Hematopoietic multipotent progenitor cell treated with erythropoietin and hydrocortisone succinate and interleukin-3 and kit ligand, for 4 days (in vitro differentiated cells): ENCODE data around the gene NUP188.
A peak's percentile ranks its signal among the peaks of the same experiment; 100 is the strongest.
"Not testable (repeated sequence)": the region's sequence is repeated elsewhere in the genome, so short reads cannot be mapped to it uniquely, and the experiment has no call there.

Experiments used
- DNase-seq: peaks from one replicate; pipeline ENCODE4 v3.0.0-alpha.2; 2015

NUP188 gene

GRCh38 chr9:129030191-129030590 lies 82.7 kb downstream of the NUP188 start:
- no peak for DNase-seq

DNA sequence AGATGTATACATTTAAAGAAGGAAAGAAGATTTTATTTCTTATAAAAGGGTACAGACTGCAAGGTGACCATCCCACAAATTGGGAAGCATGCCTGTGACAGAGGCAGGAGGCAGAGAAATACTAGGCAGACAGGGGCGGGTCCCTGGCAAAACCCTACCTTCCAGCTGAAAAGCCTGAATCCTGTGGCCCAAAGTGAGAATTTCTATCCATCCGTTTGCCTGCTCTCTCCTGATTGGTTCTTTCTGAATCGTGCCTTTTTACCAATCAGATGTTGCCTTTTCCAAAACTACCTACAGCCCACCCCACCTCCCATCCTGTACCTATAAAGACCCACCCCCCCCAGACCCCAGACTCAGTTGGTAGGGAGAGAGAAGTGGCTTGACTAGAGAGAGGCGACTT lies 84.0 kb downstream of the NUP188 start:
- no peak for DNase-seq

- DNase-seq = no peak
These were observed 85.2 kb downstream of the NUP188 start for GRCh38 chr9:129032541-129033159.

GRCh38 chr9:129033216-129033615 lies 85.7 kb downstream of the NUP188 start:
- DNase-seq = peak; percentile 78

DNA sequence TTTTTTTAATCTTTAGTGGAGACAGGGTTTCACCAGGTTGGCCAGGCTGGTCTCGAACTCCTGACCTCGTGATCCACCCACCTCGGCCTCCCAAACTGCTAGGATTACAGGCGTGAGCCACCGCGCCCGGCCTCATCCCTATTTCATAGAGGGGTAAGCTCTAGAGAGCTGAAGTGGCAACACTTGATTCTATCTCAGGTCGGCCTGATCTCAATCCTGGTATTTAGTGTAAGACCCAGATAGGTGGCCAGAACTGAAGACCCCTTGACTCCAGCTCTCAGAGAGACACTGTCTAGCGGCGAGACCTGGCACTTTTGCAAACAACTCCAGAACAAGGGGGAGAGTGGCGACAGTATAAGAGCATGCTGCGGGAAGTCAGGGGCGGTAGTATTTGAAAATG lies 88.3 kb downstream of the NUP188 start:
- not testable (repeated sequence) for DNase-seq

DNA sequence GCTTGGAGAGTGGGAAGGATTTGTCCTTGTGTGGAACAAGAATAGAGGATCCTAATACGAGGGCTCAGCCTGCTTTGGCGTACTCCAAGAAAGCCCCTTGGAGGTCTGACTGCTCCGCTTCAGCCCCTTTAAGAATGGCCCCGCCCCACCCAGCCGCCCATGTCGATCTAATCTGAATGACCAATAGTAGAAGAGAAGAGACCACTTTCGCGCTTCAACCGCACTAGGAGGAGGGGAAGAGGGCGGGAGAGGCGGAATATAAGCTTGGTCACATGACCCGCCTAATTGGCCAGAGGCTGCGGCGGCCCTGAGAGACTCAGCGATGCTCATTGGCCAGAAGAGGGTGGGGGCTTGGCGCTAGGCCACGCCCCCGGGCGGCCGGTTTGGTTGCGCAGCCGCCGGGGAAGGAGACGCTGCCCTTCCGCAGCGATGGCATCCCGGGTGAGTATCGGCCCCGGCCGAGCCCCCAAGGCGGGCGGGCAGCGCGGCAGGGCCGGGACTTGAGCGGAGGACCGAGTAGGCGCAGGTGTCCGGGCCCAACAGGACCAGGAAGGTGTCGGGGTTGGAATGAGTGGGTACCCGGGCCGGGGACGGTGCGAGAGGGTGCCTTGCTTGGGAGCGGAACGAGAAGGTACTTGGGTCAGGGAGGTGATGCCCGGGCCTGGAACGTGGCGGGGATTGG lies 88.9 kb downstream of the NUP188 start, which contains the start of gene MIGA2:
Gene MIGA2 (plus strand): TSS at position 386 of the 682 bp plus-strand sequence. CDS start 3,969 bp downstream, outside the sequence.
- peak; percentile 100 for DNase-seq

DNA sequence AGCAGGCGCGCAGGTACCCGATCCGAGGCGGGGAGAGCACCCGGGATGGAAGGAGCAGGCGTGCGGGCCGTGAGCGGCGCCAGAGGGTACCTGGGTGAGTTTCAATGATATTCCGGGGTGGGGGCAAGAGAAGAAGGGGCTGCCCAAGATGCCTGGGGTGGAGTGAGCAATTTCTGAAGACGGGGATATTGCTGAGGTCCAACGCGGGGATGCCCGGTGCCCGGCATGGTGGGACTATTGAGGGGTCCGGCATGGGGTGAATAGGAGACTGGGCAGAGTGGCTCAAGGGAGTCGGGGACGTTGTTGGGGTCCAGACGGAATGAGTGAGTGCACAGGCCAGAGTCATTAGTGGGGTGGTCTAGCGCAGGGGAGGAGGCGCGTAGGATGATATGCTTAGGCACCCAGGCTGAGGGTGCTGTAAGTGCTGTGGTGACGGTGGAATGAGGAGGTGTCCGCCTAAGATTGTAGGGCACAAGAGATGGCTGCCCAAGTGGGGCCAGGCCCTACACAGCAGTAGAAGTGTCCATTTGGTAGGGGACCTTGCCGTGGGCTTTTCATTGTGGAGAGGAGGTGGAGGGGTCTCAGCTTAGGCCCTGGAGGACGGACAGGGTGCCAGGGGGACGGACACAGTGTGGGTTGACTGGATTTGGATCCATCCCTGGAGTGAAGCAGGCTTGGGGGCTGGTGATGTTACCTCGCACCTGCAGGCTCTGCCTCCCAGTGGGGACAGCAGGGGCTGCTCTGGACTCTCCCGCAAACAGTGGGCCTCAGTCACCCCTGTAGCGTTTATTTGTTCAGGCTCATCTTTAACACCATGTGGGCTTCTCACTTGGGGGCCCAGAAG lies 89.6 kb downstream of the NUP188 start:
- DNase-seq = no peak

- DNase-seq = no peak
These were observed 90.2 kb downstream of the NUP188 start for GRCh38 chr9:129037767-129038098.

GRCh38 chr9:129038109-129038852 lies 90.8 kb downstream of the NUP188 start:
- no peak for DNase-seq

DNA sequence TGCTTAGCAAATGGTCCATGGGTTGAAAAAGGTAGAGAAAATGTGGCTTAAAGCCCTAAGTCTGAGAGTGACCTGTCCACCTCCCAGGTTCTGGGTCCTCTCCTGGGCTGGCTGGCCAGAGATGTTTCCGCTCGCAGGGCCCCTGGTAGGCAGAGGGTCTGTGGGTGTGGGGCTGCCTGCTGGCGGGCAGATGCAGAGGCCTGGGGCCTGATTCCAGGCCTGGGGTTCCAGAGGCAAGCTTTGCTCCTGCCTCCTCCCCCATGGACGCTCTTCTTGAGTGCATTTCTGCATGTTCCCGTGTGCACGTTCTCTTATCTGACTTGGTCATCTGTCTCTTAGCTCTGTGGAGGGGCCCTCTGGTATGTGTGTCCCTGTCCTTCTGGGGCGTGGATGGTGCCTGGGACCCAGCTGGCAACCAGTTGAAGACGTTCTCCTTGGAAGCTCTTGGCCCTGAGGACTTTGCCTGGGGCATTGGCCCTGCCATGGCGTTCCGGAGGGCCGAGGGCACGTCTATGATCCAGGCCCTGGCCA lies 92.7 kb downstream of the NUP188 start:
- peak; percentile 77 for DNase-seq

GRCh38 chr9:129042016-129042415 lies 94.5 kb downstream of the NUP188 start:
- DNase-seq = no peak

- DNase-seq = no peak
These were observed 105.1 kb downstream of the NUP188 start for GRCh38 chr9:129052592-129052991.

- DNase-seq = no peak
These were observed 105.5 kb downstream of the NUP188 start for GRCh38 chr9:129053020-129053419.

- no peak for DNase-seq
These were observed 106.8 kb downstream of the NUP188 start for GRCh38 chr9:129054163-129054851.
